Esophagus squamous epithelium (tissue), 4 donors: ENCODE measurements around the gene ACCS.

Source experiments
- POLR2A ChIP-seq, 4 donors: fragments of 450-650 bp; IDR thresholded peaks; one replicate each; pipeline ENCODE4 v1.6.1; 2017; ENCODE audit warnings: antibody characterized with exemption in 4 of 4, mild to moderate bottlenecking in 4 of 4, moderate library complexity in 3 of 4
- TF ChIP-seq, protein P1 (sequence below), 6 experiments: fragments of 450-650 bp in 4 of 6; fragments of 200-600 bp in 2 of 6; sonication (generic) in 2 of 6; IDR thresholded peaks; one replicate each; pipeline ENCODE4 v1.5.1; 2016 to 2019; ENCODE audit warnings: antibody characterized with exemption in 6 of 6, mild to moderate bottlenecking in 4 of 6, moderate library complexity in 4 of 6

DNA sequence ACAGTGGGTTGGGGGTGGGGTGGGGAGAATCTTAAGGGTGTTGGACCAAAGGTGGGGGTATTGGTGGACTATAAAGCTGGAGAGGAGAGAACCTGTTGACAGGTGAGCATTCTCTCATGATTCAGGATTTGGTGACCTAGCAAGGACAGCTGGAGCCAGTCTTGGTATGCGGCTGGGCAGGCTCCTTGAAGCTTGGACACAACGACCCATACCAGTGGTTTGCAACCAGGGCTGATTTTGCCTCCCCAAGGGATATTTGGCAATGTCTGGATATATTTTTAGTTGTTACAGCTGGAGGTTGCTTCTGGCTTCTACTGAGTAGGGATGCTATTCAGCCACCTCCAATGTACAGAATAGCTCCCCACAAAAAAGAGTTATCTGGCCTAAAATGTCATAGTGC lies 35.0 kb downstream of the ACCS start:
- TF ChIP-seq, protein P1, sequence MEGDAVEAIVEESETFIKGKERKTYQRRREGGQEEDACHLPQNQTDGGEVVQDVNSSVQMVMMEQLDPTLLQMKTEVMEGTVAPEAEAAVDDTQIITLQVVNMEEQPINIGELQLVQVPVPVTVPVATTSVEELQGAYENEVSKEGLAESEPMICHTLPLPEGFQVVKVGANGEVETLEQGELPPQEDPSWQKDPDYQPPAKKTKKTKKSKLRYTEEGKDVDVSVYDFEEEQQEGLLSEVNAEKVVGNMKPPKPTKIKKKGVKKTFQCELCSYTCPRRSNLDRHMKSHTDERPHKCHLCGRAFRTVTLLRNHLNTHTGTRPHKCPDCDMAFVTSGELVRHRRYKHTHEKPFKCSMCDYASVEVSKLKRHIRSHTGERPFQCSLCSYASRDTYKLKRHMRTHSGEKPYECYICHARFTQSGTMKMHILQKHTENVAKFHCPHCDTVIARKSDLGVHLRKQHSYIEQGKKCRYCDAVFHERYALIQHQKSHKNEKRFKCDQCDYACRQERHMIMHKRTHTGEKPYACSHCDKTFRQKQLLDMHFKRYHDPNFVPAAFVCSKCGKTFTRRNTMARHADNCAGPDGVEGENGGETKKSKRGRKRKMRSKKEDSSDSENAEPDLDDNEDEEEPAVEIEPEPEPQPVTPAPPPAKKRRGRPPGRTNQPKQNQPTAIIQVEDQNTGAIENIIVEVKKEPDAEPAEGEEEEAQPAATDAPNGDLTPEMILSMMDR (IDR thresholded peaks at IDR 0.05) = no peak
- no peak for TF ChIP-seq POLR2A (IDR thresholded peaks at IDR 0.05)
